K562 (cell line): Measurements from ENCODE around the gene LINGO3. TPM values are rescaled to one million over a fixed set of nuclear protein-coding genes. Genes with fewer than 3 reads are reported as not detected.
A peak's percentile ranks its signal among the peaks of the same experiment; 100 is the strongest.

ENCODE experiments used
- ATF6 ChIP-seq: sonication (generic); formaldehyde crosslinking; IDR thresholded peaks from 2 replicates; pipeline ENCODE4 v1.4.0; 2020; ENCODE audit warnings: mild to moderate bottlenecking, missing genetic modification reagents
- BCLAF1 ChIP-seq, 2 experiments: fragments of 450-650 bp in 1 of 2; IDR thresholded peaks; 2 replicates each; pipeline ENCODE4 v1.6.1; 2011 to 2017; ENCODE audit warnings: low read depth in 2 of 2, antibody characterized with exemption in 1 of 2, borderline replicate concordance in 1 of 2, low read length in 1 of 2, mild to moderate bottlenecking in 1 of 2, mixed read lengths in 1 of 2; ENCODE audit not compliant: control insufficient read depth in 1 of 2
- EGR1 ChIP-seq: fragments of 450-650 bp; conservative IDR thresholded peaks from 2 replicates; pipeline ENCODE4 v1.6.1; 2017; ENCODE audit warnings: mild to moderate bottlenecking
- JUN ChIP-seq, 2 experiments: sonication (generic) in 1 of 2; formaldehyde crosslinking in 1 of 2; IDR thresholded peaks; 2 replicates each; pipeline versions ENCODE4 v1.6.1 to v1.8.0; 2012 to 2022; ENCODE audit warnings: borderline replicate concordance in 2 of 2, mild to moderate bottlenecking in 2 of 2, improper control_type of control experiment in 1 of 2, low read depth in 1 of 2, low read length in 1 of 2, missing genetic modification reagents in 1 of 2
- MTA1 ChIP-seq: fragments of 450-650 bp; IDR thresholded peaks from 2 replicates; pipeline ENCODE4 v1.6.1; 2017; ENCODE audit warnings: borderline replicate concordance
- MYC ChIP-seq, 2 experiments: fragments of 250-450 bp in 1 of 2; sonication (Bioruptor Pico) in 1 of 2; IDR thresholded peaks; 2 replicates each; pipeline versions ENCODE4 v1.5.1 to v1.6.1; 2012 to 2021; ENCODE audit warnings: low read depth in 2 of 2, borderline replicate concordance in 1 of 2, improper control_type of control experiment in 1 of 2, low read length in 1 of 2, mild to moderate bottlenecking in 1 of 2, moderate library complexity in 1 of 2
- NR4A1 ChIP-seq, 2 experiments: fragments of 250-450 bp in 1 of 2; fragments of 450-650 bp in 1 of 2; sonication (Bioruptor Pico) in 1 of 2; IDR thresholded peaks; 2 replicates each; pipeline versions ENCODE4 v1.4.0 to v1.6.1; 2016 to 2020; ENCODE audit warnings: mild to moderate bottlenecking in 2 of 2, missing compliant biosample characterization in 1 of 2, missing genetic modification characterization in 1 of 2, moderate library complexity in 1 of 2
- RFX1 ChIP-seq: fragments of 450-650 bp; IDR thresholded peaks from 2 replicates; pipeline ENCODE4 v1.6.1; 2016; ENCODE audit warnings: mild to moderate bottlenecking, moderate library complexity
- RFX7 ChIP-seq: fragments of 250-450 bp; sonication (Bioruptor Pico); IDR thresholded peaks from 2 replicates; pipeline ENCODE4 v1.5.1; 2021; ENCODE audit warnings: mild to moderate bottlenecking
- XRCC4 ChIP-seq: IDR thresholded peaks from one replicate; pipeline ENCODE4 v1.6.1; 2011; ENCODE audit not compliant: insufficient read depth, insufficient read length; ENCODE audit errors: extremely low read depth
- ZBTB34 ChIP-seq: fragments of 250-450 bp; sonication (Bioruptor Pico); IDR thresholded peaks from 2 replicates; pipeline ENCODE4 v1.8.0; 2021; ENCODE audit warnings: mild to moderate bottlenecking, moderate library complexity
- ZBTB5 ChIP-seq: fragments of 450-650 bp; IDR thresholded peaks from 2 replicates; pipeline ENCODE4 v1.6.1; 2017; ENCODE audit warnings: antibody characterized with exemption
- ZNF212 ChIP-seq: fragments of 450-650 bp; formaldehyde crosslinking; IDR thresholded peaks from 2 replicates; pipeline ENCODE4 v1.4.0; 2020; ENCODE audit warnings: mild to moderate bottlenecking
- ZNF263 ChIP-seq: sonication (generic); formaldehyde crosslinking; IDR thresholded peaks from 2 replicates; pipeline ENCODE4 v1.8.0; 2022; ENCODE audit warnings: mild to moderate bottlenecking, missing genetic modification reagents, borderline replicate concordance
- ZNF311 ChIP-seq: fragments of 250-450 bp; sonication (Bioruptor Pico); IDR thresholded peaks from 2 replicates; pipeline ENCODE4 v1.4.0; 2020; ENCODE audit warnings: mild to moderate bottlenecking, moderate library complexity
- polyA plus RNA-seq, 8 experiments: library from polyadenylated mRNA; depleted of rRNA in 4 of 8; stranded (reverse) in 5 of 8; unstranded in 3 of 8; fragments of >200 nt; fragmentation: Nextera tagmentation in 2 of 8; fragmentation: Illumina TruSeq in 1 of 8; extraction: Ambion mirVana in 2 of 8; extraction: Trizol in 1 of 8; gene quantifications; 2 replicates each; pipeline versions ENCODE4 v1.2.1 to v1.2.3, GENCODE V29; 2011 to 2014; ENCODE audit warnings: inconsistent platforms in 1 of 8, missing spikeins in 1 of 8
- total RNA-seq, 7 experiments: library from RNA; depleted of rRNA in 6 of 7; stranded (reverse); fragments of >200 nt in 6 of 7; fragmentation: Illumina TruSeq in 2 of 7; extraction: Trizol in 2 of 7; gene quantifications; 2 replicates each; pipeline versions ENCODE4 v1.2.1 to v1.2.3, GENCODE V29; 2011 to 2021; ENCODE audit warnings: low replicate concordance in 1 of 7

LINGO3 gene
- total and polyA plus RNA-seq, 9 of the 15 experiments (the other 6 are each of a cell fraction or from before 2014, with no cell fraction given) = 0.03 to 0.05 (median 0.03) TPM; not detected in 6

GRCh38 chr19:2273356-2274184 lies 34.4 kb downstream of the LINGO3 start (continued):
- TF ChIP-seq BCLAF1 (IDR thresholded peaks at IDR 0.05; ENCODE audit: borderline replicate concordance in 1 of 2, control insufficient read depth in 1 of 2, low read depth in 2 of 2, low read length in 1 of 2) (no peak), JUN (IDR thresholded peaks at IDR 0.05; ENCODE audit: borderline replicate concordance, low read depth, low read length) (no peak; the same call in 1 of the 2 replicates), JUN (CRISPR knock-in tag; IDR thresholded peaks at IDR 0.05; ENCODE audit: borderline replicate concordance) (0 out of 2 replicates have a peak, but pooled peaks have one; percentile 20), RFX1 (no peak), RFX7 (CRISPR knock-in tag) (no peak; the same call in 1 of the 2 replicates), XRCC4 (no peak), NR4A1 (CRISPR knock-in tag; IDR thresholded peaks at IDR 0.05) (no peak), NR4A1 (tag; IDR thresholded peaks at IDR 0.05) (0 out of 2 replicates have a peak, but pooled peaks have one; percentile 18), EGR1 (no peak), MYC (IDR thresholded peaks at IDR 0.05; ENCODE audit: low read depth, low read length) (peak; percentile 62), MYC (CRISPR knock-in tag; IDR thresholded peaks at IDR 0.05; ENCODE audit: borderline replicate concordance, low read depth) (peak; percentile 90; the same call in 1 of the 2 replicates), ZNF311 (no peak), ZNF212 (CRISPR knock-in tag) (peak; percentile 9; the same call in 1 of the 2 replicates), ZBTB5 (no peak), ZBTB34 (no peak), ATF6 (CRISPR knock-in tag) (no peak), ZNF263 (CRISPR knock-in tag) (peak; percentile 91), MTA1 (no peak)
